Measurements from ENCODE around the gene BRSK2.

Gene BRSK2

GRCh38 chr11:1375161-1375954 lies 14.4 kb upstream of the BRSK2 start:
- no peak for DNase-seq (ENCODE audit: low read depth in 4 of 4, low spot score in 1 of 4)

GRCh38 chr11:1375955-1376258 lies 13.8 kb upstream of the BRSK2 start:
- DNase-seq (ENCODE audit: low read depth in 4 of 4, low spot score in 1 of 4), result no peak

- no peak for DNase-seq (ENCODE audit: low read depth in 4 of 4, low spot score in 1 of 4)
Observed at GRCh38 chr11:1377231-1377780, 12.4 kb upstream of the BRSK2 start.

- no peak for DNase-seq (ENCODE audit: low read depth in 4 of 4, low spot score in 1 of 4)
Observed at GRCh38 chr11:1381793-1382425, 7.8 kb upstream of the BRSK2 start.

- DNase-seq (ENCODE audit: low read depth in 4 of 4, low spot score in 1 of 4), result no peak
Observed at GRCh38 chr11:1382429-1382828, 7.3 kb upstream of the BRSK2 start.

- peak; percentile 37 to 74 (median 50) for DNase-seq (ENCODE audit: low read depth in 4 of 4, low spot score in 1 of 4)
Observed at GRCh38 chr11:1382831-1383607, 6.7 kb upstream of the BRSK2 start.

- no peak for DNase-seq (ENCODE audit: low read depth in 4 of 4, low spot score in 1 of 4)
Observed at GRCh38 chr11:1384199-1384970, 5.3 kb upstream of the BRSK2 start.

- no peak for DNase-seq (ENCODE audit: low read depth in 4 of 4, low spot score in 1 of 4)
Observed at GRCh38 chr11:1387521-1387920, 2.2 kb upstream of the BRSK2 start.

- DNase-seq (ENCODE audit: low read depth in 4 of 4, low spot score in 1 of 4), result no peak
Observed at GRCh38 chr11:1387961-1388762, 1.6 kb upstream of the BRSK2 start.

GRCh38 chr11:1388763-1389102 lies 1.0 kb upstream of the BRSK2 start:
- DNase-seq (ENCODE audit: low read depth in 4 of 4, low spot score in 1 of 4), result no peak

- DNase-seq (ENCODE audit: low read depth in 4 of 4, low spot score in 1 of 4), result peak; percentile 88 to 97 (median 95)
Observed at GRCh38 chr11:1389103-1389931, 417 bp upstream of the BRSK2 start.

- no peak for DNase-seq (ENCODE audit: low read depth in 4 of 4, low spot score in 1 of 4)
Observed at GRCh38 chr11:1390569-1391164, 933 bp downstream of the BRSK2 start.

- no peak for DNase-seq (ENCODE audit: low read depth in 4 of 4, low spot score in 1 of 4)
Observed at GRCh38 chr11:1391165-1392075, 1.7 kb downstream of the BRSK2 start.

- no peak for DNase-seq (ENCODE audit: low read depth in 4 of 4, low spot score in 1 of 4)
Observed at GRCh38 chr11:1392111-1392510, 2.4 kb downstream of the BRSK2 start.

GRCh38 chr11:1392561-1392960 lies 2.8 kb downstream of the BRSK2 start:
- no peak for DNase-seq (ENCODE audit: low read depth in 4 of 4, low spot score in 1 of 4)

- no peak for DNase-seq (ENCODE audit: low read depth in 4 of 4, low spot score in 1 of 4)
Observed at GRCh38 chr11:1393038-1393710, 3.4 kb downstream of the BRSK2 start.

- DNase-seq (ENCODE audit: low read depth in 4 of 4, low spot score in 1 of 4), result no peak
Observed at GRCh38 chr11:1394936-1395772, 5.4 kb downstream of the BRSK2 start.

Measured in stimulated activated CD4-positive, alpha-beta T cell treated with anti-CD3 and anti-CD28 coated beads, Interleukin-1b, Interleukin-23, amount 100 ng/mL, for 24 hours (primary cell).